Activated CD4-positive, alpha-beta T cell treated with anti-CD3 and anti-CD28 coated beads, Interleukin-2, amount 50 U/mL, for 48 hours (primary cell): ENCODE results near the gene NUB1.

Experiments
- DNase-seq, 2 experiments: peaks; one replicate each; pipeline ENCODE4 v3.0.0-alpha.2; 2020

The NUB1 gene

GRCh38 chr7:151314401-151314800 is 27.2 kb upstream of the NUB1 start:
- DNase-seq = no peak

DNA sequence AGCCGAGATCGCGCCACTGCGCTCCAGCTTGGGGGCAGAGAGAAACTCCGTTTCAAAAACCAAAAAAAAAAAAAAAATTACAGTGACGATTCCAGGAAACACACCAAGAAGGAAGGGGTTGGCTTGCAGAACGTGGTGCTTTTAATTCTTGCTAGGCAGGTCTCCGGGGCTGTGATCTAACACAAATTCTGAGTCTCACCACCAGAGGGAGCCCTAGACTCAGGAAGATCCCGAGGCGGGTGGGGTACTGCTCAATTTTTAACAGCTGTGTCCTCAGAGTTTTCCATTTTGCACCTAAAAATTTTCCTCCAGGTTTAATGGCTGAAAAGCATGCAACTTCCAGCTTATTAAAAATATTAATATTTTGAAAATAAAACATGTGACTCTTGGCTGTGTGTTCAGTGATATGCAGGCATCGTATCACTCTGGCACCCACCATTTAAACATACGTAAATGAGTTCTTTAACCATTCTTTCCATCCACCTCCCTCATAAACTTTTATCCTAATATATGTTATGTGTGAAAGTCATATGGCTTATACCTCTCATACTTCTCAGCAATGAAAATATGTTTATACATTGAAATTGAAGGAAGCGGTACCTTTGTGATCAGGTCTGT is 26.5 kb upstream of the NUB1 start:
- DNase-seq = peak; percentile 69 to 80

GRCh38 chr7:151316896-151317295 is 24.7 kb upstream of the NUB1 start:
- DNase-seq = no peak

DNA sequence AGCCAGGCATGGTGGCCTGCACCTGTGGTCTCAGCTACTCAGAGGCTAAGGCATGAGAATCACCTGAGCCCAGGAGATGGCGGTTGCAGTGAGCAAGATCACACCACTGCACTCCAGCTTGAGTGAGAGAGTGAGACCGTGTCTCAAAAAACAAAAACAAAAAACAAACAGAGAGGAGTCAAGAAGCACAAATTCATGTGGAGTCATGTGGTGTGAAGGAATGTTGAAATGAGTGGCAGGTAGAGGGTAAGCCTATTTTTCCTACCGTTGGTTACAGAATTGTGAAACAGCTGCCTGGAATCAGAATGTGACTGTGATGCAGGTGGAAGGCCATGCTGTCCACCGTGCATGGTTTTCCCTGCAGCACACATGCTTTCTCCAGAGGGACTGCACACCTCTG is 23.7 kb upstream of the NUB1 start:
- DNase-seq = no peak

- no peak for DNase-seq
Observed at GRCh38 chr7:151319189-151319588, 22.4 kb upstream of the NUB1 start.

DNA sequence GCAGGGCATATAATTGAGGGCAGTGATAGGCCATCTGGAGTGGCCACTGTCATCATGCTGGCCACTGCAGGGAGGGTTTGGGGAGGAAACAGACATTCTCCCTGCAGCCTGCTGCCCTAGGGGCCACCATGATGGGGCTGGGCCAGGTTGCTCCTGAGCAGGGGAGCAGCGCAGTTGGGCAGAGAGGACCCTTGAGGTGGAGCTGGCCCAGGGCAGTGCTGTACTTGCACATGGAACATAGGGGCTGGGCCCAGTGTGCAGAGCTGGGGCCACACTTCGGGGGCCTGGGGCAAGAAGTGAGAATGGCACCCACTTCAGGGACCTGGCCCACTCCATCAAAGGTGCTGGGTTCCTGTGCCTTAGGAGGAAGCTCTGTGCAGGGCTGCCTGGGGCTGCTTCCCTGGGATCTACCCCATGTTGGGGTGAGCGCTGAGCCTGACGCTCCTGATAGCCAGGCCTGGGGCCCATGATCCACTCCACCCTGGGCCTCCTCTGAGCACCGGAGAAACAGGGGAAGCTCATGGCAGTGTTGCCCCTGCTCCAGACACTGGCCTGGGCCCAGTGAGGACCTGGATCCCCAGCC is 21.3 kb upstream of the NUB1 start:
- no peak for DNase-seq

DNA sequence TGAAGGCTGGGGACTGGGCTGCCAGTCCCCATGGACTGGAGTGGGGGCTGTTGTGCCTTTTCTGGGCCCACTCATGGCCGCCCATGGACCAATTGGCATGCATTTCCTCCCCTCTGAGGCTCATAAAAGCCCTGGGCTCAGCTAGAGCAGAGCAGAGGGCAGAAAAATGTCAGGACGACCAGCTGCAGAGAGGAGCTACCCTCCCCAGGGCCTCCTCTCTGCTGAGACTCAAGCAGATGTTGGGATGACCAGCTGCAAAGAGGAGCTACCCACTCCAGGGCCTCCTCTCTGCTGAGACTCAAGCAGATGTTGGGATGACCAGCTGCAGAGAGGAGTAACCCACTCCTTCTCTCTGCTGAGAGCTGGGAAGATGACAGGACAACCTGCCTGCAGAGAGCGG is 20.3 kb upstream of the NUB1 start:
- no peak for DNase-seq

DNA sequence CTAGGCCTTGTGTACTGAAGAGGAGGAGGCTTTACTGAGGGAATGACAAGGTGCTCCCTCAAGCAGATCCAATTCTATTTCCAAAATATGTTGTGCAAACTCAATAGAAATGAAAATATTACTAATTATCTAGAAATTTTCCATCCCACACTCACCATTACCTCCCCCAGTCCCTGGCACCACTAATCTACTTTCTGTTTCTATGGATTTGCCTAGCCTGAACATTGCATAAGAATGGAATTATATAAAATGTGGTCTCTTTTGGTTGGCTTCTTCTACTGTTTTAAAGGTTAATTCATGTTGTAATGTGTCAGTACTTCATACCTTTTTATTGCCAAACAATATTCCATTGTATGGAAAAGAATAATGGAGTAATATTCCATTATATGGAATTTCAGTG is 18.7 kb upstream of the NUB1 start:
- no peak for DNase-seq

DNA sequence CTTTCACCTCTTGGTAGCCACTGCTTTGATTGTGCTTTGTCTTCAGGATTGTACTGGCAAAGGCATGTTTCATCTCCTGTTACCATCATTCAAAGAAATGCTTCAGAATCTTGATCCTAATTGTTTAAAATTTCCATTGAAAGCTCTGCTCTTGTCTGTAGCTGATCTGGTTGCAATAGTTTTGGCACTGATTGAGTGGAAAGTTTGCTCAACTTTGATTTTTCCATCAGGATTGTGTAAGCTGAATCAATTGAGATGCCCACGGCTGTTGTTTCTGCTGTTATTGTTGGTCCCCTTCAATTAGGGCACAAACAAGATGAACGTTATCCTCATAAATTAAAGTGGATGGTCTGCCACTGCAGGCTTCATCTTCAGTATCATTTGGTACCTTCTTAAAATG is 14.6 kb upstream of the NUB1 start:
- DNase-seq = no peak

DNA sequence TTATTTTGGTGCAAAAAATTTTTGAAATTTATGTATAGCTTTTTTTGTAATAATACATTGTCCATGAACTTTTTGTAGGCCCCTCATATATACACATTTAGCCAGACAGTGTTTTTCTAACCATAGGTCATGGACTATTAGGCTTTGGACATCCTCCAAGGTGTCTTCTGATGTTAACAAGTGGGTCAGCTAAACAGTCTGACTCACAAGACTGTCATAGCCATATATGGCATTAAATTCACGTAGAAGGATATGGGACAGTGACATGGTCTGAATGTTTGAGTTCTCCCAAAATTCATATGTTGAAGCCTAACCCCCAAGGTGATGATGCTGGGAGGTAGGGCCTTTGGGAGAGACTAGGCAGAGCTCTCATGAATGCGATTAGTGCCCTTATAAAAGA is 14.0 kb upstream of the NUB1 start:
- DNase-seq = no peak

- no peak for DNase-seq
Observed at GRCh38 chr7:151330181-151330580, 11.4 kb upstream of the NUB1 start.

DNA sequence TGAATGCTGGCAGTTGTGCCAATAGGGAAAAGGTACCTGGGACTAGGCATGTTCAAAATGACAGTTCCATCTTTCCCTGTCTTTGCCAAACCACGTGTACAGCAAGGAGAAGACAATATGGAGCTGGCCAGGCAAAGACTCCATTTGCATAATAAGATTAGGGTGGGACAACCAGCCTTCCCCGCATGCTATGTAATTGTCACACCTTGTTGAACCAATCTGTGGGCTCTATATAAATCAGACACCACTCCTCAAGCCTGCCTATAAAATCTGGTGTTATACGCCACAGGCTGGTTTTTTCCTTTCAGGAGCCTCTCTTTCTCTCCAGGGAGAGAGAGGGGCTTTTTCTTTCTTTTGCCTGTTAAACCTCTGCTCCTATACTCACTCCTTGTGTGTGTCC is 11.0 kb upstream of the NUB1 start:
- DNase-seq = no peak

- no peak for DNase-seq
Observed at GRCh38 chr7:151334628-151335027, 7.0 kb upstream of the NUB1 start.

- no peak for DNase-seq
Observed at GRCh38 chr7:151336027-151336708, 5.4 kb upstream of the NUB1 start.

GRCh38 chr7:151337346-151337745 is 4.3 kb upstream of the NUB1 start:
- no peak for DNase-seq

GRCh38 chr7:151338809-151339208 is 2.8 kb upstream of the NUB1 start:
- no peak for DNase-seq

DNA sequence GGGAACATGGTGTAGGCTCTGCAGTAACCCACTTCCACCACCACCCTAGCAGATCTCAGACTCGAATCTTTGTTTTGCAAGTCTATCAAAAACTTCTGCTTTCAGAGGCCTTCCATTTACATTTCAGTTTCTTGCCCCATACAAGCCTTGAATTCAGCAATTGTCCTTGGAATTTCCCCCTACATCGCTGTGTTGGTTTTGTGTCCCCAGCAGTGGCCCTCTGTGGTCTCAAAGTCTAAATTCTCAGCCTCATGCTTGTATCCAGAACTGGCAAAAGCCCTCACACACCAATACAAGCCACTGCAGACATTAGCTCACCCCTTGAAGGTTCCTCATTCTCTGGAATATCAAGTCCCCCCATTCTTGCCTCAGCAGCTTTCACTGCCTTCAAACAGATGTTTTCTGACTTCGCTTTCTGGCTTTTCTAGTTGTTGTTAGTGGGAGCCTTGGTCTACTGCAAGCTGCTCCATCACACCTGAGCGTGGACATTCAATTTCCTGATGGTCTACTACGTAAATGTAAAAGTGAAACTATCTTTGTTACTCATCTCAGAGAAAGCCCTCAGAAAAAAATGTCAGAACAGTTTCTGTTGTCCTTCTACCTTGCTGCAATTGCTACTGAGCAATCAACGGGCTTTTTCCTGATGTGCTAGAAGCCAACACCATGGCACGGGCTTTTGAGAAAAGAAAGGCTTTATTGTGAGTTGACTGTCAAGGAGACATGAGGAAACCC is 1.8 kb upstream of the NUB1 start:
- no peak for DNase-seq

GRCh38 chr7:151340794-151341356 is 737 bp upstream of the NUB1 start:
- no peak for DNase-seq

DNA sequence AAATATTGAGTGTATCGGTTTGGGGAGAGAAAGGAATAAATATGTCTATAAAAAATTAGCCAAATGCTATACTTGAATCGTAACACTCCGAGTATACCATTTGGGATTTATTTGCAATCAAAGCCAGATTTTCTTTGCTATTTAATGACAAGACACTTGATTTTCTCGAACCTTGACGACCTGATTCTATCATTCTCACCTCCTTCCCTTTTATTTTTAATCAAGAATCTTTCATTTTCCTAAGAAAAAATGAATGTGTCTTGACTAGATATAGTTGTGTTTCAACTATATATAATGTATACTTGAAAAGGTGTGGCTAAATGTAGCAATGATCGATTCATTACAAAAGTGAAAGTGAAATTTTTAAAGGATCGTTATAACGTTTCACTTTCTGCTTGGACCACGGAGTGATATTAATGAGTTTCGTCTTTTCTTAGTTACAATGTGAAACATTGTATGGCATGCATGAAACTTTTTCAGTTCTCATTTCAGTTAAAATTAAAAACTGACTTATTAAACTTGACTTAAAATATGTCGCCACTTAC is 562 bp downstream of the NUB1 start:
- no peak for DNase-seq

GRCh38 chr7:151342811-151343210 is 1.2 kb downstream of the NUB1 start:
- no peak for DNase-seq

DNA sequence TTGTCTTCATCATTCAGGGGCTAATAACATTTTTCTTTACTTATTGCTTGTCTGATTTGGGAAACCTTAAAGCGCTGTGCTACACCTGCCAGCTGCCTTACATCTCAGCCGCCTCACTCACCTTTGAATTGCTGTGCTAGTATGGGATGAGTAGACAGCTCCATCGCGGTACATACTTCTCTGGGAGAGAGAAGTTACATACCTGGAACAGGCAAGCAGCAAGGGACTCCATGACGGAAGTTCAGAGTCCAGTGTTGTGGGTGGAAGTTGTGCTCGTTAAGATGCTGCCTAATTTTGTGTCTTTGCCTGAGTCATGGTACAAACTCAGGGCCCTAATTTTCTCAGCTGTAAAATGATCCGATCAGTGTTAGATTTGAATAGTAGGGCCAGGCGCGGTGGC is 1.9 kb downstream of the NUB1 start:
- no peak for DNase-seq

DNA sequence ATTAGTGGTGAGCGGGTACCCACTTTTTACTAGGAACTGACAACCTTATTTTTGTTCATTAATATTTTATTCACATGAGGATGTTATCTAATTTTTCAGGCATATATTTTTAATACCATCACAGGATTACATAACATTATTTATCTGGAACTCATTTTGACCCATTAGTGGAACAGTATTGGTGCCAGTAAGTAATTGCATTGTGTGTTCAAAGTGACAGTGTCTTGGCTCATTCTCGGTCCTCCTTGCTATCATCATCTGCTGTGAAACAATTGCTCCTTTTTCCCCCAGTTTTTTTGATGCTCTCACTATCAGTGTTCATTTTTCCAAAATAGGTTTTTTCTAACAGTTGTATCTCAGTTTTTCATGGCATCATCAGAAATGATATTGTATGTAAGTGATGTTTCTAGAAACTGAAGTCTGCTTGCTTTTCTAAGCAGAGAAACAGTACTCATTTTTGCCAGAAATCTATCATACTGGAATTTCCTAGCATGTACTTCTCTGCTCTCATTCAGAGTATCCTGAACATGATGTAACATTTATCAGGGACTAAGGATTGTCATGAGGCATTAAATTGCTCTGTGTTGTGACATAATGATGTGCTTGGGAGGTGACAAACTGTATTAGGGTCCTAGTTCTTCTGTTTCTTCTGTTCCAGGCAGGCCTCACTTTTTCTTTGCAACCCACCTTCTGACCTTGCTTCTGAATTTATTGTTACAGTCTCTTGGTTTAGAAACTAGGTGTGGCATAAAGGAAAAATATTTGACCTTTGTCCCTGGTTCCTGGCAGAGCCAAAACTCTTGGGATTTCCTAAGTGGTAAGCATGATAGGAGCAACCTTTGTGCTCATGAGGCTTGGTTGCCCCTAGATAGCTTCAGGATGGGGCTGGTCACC is 4.2 kb downstream of the NUB1 start:
- no peak for DNase-seq

- DNase-seq = no peak
Observed at GRCh38 chr7:151346470-151346769, 4.8 kb downstream of the NUB1 start.
